ENCODE results near the gene USP7.
A peak's percentile ranks its signal among the peaks of the same experiment; 100 is the strongest.

Gene USP7

DNA sequence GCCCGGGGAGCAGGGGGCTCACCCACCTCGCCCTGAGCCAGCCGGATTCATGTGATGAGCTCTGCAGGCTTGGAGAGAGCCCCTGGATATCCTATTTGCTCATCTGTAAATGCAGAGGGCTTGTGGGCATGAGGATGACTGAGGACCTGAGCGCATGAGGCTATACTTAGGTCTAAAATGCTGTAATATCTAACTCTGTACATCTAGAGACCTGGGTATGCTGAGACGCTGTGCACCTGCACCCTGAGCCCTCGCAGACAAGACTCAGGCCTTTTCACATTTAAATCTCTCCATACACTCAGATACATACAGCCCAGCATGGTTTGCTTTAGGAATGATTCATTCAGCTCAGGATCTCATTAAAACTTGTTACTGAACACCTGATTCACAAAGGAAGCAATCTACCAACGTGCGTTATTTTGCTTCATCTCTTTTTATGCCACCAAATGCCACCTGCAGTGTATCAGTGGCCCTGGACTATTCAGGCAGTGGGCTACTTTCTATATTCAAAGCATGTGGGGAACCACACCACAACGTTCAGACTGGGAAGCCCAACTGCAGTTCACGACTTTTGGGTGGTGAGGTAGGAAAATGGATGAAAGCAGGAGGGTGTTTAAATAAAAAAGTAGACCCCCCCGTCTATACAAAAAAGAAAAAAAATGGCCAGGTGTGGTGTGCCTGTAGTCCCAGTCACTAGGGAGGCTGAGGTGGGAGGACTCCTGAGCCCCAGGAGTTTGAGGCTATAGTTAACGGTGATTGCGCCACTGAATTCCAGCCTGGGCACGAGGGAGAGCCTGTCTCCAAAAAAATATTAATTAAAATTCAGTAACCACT, 12.0 kb downstream of the USP7 start:
- no peak for DNase-seq

DNA sequence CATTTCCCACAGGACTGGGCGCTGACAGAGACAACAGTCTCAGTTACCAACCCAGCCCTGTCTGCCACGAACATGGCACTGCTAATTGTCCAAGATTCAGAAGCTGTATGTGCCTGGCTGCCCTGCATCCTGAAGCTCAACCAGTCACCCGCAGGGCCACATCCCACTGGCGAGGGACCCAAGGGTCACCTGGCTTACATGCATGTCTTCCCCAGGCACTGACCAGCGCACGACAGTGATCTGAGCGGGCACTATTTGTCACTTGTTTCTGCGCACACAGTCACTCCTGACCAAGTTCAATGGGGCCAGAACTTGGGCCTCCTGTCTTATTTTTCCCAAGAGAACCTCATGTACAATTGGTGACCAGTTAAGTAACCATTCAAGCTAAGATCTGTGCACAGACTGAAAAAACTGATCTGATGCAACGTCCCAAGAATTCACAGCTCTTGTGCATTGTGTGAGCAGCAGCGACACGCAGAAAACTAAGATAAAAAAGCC, 13.1 kb downstream of the USP7 start:
- no peak for DNase-seq

DNA sequence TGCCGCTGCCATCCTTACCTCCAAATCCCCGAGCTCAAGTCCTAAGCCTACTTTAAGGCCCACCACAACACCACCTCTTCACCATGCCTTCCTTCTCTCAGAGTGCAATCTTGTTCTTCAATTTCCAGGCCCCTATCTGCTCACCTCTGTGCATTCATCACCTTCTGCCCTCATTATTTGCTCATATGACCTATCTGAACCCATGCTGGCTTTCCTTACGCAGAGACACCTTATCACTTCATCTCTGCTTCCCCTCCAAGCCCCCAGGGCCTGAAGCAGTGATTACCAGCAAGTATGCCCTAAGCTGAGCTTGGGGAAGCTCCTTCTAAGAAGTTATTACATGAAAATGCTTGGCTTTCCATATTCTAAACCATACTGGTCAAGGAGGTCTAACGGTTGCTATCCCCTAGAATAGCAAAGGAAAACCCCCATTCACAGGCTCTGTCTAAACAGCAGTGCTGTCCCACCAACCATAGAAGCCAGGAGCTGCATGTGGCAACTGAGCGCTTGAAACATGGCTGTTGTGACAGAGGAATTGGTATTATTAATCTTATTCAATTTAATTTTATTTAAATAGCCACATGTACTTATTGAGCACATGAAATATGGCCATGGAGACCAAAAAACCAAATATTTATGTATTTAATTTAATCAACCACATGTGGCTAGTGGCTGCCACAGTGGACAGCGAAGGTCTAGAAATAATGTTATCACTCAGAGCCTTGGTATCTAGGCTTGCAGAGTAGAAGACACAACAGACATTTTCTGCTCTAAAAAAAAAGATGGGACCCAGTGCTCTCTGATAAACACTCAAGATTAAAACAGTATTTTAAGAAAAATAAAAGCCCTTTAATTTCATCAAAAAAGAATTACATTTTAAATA, 13.9 kb downstream of the USP7 start:
- DNase-seq = no peak

DNA sequence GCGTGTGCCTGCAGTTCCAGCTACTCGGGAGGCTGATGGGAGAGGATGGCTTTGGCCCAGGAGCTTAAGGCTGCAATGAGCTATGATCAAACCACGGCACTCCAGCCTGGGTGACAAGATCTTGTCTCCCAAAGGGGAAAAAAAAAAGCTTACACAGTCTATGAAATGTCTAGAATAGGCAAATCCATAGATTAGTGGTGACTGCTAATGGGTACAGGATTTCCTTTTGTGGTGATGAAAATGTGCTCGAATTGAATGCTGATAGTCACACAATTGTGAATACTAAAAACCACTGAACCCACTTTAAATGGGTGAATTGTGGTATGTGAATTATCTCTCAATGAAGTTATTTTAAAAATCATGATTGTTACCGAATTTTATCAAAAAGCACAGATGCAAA, 14.9 kb downstream of the USP7 start:
- no peak for DNase-seq

DNA sequence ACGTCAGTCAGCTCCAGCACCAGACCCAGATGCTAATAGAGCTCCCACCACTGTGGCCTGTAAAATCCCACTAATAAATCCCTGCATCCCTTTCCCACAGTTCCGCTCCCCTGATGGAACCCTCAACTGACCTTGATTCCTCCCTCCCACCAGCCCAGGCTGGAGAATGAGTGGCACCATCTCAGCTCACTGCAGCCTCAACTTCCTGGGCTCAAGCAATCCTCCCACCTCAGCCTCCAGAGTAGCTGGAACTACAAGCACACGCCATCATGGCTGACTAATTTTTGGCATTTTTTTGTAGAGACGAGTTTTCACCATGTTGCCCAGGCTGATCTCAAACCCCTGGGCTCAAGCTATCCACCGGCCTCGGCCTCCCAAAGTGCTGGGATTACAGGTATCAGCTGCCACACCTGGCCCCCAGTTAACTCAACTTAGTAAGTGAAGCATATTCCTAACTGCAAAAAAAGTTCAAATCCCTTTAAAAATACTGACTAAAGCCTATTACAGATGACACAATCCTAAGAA, 15.6 kb downstream of the USP7 start:
- DNase-seq = no peak

DNA sequence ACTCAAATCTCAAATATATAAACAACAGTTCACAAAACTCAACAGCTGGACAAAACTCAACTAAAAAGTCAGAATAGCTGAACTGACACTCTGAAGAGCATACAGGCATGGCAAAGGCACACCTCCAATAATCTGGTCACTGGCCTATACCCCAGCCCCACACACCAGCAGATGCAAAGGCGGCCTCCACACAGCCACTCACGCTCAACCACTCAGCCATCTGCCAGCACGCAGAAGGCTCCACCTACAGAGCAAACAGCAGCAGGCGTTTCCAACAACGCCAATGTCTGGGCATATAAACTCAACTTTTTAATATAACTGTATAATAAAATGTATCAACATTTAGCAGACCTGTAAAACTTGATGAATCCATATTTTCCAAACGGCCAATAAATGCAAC, 17.2 kb downstream of the USP7 start:
- no peak for DNase-seq

DNA sequence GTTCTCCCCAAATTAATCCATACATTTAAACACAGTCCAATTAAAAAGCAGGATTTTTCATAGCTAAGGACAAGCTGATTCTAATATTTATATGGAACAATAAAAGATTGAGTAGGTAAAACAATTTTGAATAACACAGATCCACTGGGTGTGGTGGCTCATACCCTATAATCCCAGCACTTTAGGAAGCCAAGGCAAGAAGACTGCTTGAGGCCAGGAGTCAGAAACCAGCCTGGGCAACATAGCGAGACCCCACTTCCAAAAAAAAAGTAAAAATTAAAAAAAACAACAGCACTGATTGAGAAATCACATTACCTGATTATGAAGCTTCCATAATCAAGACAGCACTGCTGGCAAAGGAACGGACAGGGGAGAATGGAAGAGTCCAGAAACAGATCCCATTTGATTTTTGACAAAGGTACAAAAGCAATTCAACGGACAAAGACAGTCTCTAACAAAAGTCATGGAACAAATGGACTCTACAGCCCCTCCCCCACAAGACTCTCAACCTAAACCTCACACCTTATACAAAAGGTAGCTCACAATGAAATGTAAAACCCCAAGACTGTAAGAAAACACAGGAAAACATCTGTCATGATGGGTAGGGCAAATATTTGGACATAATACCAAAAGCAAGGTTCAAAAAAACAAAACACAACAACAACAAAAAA, 17.9 kb downstream of the USP7 start:
- no peak for DNase-seq

DNA sequence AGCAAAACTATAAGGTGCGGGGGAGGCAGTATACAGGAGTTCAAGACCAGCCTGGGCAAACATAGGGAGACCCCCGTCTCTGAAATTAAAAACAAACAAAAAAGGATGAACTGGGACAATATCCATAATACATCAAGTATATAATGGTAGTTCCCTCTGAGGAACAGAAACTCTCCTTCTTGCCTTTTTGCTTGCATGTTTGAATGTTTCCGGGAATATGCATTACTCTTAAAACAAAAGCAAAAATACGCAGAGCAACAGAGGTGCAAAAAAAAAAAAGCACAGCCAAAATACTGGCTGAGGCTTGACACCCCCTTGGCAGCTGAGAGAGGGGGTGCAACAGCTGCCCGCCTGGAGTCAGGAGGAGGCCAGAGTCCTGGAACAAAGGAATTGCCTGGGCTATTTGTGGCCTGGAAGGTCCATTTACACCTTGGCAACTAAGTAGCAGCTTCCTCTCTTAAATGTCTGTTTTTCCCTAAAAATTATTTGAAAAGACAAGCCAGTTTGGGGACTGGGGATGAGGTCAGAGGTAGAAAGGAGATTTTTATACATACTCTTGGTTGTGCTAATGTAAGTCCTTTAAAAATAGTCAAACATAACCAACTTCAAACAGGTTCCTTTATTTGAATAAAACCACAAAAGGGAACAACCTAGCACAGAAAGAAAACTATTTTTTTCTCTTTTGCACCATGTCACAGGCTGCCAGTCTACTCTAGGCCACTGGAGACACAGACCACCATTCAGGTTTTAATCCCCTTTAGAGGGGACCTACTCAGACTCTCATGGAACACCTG, 19.5 kb downstream of the USP7 start:
- DNase-seq = no peak

DNA sequence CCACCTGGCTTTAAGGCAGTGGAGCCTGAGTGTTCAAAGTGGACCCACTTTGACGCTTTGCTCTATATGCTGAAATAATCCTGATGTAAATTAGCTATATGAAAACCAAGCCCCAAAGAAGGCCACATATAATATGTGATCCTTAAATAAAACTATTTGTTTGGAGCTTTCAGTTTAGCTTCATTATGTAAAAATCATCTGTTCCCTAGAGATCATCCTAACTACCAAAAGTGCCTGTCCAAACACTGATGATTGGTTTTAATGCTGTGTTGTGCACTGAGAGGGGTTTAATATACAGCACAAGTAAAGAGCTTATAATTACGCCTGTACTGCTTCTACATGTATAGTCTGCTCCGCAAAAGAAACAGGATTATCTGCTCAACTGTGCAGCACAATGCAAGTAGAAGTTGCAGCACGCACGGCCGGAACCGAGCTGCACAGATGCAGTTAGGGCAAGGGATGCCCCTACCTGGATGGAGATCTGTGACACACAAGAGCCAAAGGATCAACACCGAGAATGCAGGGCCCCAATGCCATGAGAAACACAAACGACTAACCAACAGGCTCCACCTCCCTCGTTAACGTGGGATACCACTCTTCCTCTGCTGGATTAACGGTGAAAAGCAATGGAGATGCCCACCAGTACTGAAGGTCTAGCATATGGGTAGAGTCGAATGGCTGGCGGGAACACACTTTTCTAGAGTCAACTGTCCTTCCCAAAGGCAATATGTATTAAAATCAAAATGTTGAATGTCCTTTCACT, 20.5 kb downstream of the USP7 start:
- no peak for DNase-seq

DNA sequence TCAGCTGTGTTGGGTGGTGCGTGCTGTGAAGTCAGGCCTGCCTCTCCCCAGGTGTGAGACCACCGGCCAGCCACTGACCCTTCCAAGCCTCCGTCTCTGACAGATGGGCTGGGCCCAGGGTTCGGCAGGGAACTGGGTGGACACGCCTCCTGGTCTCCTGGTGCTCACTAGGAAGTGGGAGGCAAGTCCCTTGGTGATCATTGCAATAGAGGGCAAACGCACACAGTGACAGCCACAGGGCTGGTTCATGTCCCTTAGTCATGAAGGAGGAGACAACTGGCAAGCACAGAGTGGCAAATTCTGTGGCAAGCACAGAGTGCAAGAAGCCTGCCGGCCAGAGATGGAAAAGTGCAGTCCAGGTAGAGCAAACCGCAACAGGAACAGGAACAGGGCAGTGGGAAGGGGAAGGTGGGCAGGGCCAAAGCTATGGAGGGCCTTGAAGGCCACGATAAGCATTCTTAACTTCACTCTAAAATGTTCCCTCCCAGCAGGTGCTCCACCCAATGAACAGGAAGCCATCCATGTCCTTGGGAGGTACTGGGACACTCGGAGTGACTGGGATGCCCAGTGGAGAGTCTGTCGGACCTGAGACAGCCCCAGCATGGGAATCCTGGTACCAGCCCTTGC, 21.9 kb downstream of the USP7 start:
- DNase-seq = no peak

DNA sequence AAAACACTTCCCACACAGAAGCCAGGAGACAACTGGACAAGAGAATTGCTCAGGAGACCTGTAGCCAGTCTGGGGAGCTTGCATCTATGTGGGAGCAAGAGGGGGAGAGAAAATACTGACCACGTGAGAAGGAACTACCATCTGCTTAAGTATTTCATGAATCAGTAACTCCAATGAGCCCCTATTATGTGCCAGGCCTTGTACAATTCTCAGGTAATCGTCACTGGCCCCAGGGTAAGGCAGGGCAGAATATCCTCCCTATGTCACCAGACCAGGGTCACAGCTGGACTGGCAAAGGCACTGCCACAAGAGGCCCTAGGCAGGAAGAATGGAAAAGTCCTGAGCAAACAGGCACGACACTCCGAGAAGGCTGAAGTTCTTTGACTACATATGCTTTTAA, 25.9 kb downstream of the USP7 start:
- no peak for DNase-seq

DNA sequence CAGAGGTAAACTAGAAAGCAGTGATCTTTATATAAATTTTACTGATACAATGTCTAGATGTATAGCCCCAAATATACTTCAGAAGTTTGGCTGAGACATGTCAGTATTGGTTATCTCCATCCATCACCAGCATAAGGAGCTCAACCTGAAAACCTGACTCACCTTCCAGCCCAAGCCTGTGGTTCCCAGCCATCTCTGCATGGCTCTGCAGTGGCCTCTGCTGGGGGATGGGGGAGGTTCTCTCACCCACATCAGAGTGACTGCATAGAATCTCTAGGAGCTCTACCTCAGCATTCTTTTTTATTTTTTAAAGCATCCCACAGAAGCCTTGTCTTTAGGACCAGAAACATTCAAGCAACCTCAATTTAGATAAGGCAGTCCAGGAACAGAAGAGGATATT, 27.3 kb downstream of the USP7 start:
- no peak for DNase-seq

DNA sequence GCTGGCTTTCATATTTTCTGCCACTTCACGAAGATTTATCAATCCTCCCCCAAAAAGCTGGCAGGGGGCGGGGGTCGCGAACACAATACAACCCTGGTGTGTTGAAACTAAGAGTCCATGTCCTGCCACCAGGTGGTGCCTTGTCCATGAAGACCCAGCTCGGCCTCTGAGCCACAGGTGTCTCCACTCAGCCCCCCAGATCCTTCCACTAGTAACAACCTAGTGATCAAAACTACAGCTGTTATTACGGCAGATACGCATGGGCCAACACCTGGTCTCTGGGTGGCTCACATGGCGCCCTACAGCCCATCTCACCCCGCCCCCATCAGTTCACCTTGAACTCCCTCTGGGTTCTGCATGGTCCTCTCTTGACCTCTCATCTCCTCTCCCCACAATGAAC, 27.7 kb downstream of the USP7 start:
- DNase-seq = no peak

DNA sequence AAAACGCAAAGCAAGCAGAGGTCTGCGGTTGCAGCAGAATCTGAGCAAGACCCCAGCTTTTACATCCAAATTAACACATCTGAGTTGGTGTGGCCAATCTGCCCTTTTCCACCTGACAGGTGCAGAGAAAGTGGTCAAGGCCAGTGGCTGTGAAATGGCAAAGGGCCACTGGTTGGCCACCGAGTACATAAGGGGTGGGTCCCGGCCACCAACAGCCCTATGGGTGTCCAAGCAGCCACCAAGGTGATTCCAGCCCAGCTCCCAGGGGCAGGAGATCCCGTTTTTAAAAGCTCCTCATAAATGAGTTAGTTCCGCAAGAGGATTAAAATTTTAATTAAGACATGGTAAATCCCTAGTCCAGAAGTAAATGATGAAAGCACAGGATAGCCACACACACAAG, 29.1 kb downstream of the USP7 start:
- DNase-seq = no peak

DNA sequence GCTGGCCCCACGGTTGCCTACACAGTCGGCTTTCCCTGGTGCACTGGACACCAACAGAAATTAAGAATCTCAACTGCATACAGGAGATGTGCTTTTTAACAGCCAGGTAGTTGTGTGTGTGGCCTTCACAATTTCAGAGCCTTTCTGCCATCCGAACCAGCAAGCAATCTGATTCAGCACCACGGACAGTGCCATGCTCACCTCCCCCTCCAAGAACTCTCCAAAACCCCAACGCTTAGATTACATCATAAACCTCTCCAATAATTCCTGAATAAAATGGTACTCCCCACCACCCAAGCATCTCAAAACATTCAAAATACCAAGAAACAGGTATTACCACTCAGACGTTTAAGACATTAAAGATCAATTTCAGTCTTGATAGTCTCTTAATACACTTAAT, 31.8 kb downstream of the USP7 start:
- peak; percentile 72 for DNase-seq

DNA sequence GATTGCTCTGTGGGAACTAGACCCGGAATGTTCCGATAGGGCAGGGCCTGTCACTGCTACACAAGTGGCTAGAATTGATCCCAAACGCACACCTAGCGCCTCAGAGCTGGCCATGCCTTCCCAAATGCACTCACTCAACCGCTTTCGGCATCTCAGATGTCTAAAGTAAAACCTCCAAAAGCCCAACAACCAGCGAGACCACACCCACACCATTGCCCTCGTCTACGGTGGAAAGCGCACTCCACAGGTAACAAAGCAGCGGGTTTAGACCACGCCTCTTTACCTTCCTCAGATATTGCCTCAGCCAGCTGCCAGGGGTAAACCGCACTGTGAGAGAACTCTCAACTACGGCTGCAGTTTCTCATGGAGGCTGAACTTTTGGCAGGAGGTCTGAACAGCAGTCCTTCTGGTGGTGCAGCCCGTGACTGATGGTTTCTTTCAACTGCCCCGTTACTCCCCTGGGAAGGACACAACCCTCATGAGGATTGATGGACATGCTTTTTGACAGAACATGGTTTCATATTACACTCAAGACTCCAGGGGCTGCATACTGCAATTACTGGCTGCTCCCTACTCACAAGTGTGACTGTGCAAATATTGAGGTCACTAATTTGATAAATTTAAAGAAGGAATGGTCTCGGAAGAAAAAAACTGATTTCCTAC, 34.5 kb downstream of the USP7 start:
- DNase-seq = no peak

DNA sequence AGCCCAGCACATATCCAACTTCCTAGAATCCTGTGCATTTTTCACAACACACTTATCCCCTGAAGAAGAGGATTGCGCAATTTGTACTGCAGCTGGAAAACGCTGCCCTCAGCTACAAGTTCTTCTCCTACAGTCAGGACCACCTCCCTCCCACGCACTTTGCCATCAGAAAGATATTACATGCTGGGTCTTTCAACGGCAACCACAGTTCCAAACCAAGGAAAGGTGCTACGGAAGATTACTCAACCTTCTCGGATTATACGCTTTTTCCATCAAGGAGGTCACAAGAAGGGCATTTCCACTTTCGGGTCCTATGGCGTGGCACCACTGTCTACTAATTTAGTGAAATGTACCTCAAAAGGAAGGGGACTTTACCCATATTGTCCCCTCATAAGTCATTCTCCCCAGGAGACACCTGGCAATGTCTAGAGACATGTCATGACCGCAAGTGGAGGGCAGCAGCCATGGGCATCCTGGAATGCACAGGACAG, 35.2 kb downstream of the USP7 start:
- no peak for DNase-seq

DNA sequence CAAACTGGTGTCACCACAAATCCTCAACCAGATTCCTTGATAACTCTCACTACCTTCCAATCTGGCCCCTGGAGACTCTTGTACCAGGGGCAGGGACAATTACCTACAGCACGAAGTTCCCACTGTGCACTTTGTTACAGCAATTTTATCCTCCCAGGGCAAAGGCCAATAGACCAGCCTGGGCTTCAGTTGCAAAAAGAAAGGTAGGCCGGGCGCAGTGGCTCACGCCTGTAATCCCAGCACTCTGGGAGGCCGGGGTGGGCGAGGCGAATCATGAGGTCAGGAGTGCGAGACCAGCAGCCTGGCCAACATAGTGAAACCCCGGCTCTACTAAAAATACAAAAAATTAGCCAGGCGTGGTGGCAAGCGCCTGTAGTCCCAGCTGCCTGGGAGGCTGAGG, 36.9 kb downstream of the USP7 start:
- no peak for DNase-seq

DNA sequence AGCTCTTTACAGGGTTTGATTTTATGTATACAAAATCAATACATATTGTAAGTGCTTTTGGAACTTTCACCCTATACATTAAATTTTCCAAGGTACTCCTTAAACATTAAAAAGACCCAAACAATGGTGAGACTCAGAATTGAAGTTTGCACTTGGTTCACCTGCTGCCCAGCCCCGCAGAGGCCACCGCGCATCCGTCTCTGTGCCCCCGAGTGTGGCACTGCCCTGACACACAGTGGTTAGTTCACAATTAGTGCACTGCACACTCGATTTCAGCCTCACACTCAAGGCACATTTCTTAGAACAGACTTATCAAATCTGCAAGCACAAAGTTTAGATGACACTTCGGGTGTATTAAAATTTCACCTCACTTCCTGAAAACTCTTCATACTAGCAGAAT, 38.3 kb downstream of the USP7 start:
- no peak for DNase-seq

DNA sequence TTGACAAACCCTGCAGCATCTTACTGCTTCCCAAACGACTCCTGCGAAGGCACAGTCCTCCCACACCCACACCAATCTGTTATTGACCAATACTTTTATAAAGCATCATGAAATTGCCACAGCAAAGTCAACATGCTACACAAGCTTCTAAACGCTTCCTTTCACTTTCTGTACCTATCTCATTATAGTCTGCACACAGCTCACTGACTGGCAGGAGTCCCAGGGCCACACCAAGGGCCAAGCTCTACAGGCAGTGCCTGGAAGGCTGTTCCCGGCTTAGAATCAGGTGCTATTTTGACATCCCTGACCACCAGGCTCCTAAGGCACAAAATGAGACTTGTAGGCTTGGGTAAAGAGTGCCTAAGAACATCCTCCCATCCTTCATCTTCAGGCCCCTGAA, 39.5 kb downstream of the USP7 start:
- DNase-seq = no peak

Measured in right forelimb (tissue), 1 donor.